ENCODE data around the gene STK32B. TPM values are rescaled to one million over a fixed set of nuclear protein-coding genes. Genes with fewer than 3 reads are reported as not detected.

The STK32B gene
- total and polyA plus RNA-seq, 9 of the 15 experiments (the other 6 are each of a cell fraction or from before 2014, with no cell fraction given), result 0.03 to 0.20 (median 0.07) TPM; not detected in 2

- no peaks in the 10 kb centered on the region for H3K79me2 ChIP-seq (ENCODE audit: control insufficient read depth, insufficient read depth, low read length)
- no peaks in the 10 kb centered on the region for H4K20me1 ChIP-seq (replicated peaks; ENCODE audit: control insufficient read depth, insufficient read depth, low read length)
- no peak overlapping the region for H3K4me2 ChIP-seq (ENCODE audit: insufficient read depth, low read length)
- H3K9me3 ChIP-seq (replicated peaks; ENCODE audit: control insufficient read depth, insufficient read depth, low read depth, low read length), result no peaks in the 10 kb centered on the region
- ATAC-seq, result no peak
- CTCF ChIA-PET (ENCODE audit: low intra/inter-chr PET ratio), result interaction anchor here (0.5 kb wide), 1 partner anchor 12 kb away, joined by 3 read pairs; no protein-coding TSS in a partner anchor
- H3K9me1 ChIP-seq (ENCODE audit: control insufficient read depth, insufficient read depth, low read length), result no peaks in the 10 kb centered on the region
- in situ Hi-C loops (cut with MboI) (no loop called here), intact Hi-C loops (cut with micrococcal nuclease) (no loop called here)
- H3K4me3 ChIP-seq, result no peak overlapping the region
- H3K36me3 ChIP-seq (ENCODE audit: control insufficient read depth, insufficient read depth, low read length), result no peaks in the 10 kb centered on the region
- H3K4me1 ChIP-seq (replicated peaks in 1 of 2; ENCODE audit: control insufficient read depth in 2 of 2, insufficient read depth in 2 of 2, low read length in 2 of 2), result no peaks in the 10 kb centered on the region
- POLR2A ChIA-PET, result no interaction called here
- no peak for FAIRE-seq
- BruUV-seq (replicated peaks), result no TSS peak
- H2AFZ ChIP-seq (ENCODE audit: low read depth, low read length), result no peak overlapping the region
- DNase-seq (ENCODE audit: extremely low read depth in 1 of 4, low spot score in 3 of 4), result no peak
- H3K27ac ChIP-seq (ENCODE audit: extremely low read depth, low read depth, low read length), result no peak overlapping the region
- H3K27me3 ChIP-seq (ENCODE audit: control insufficient read depth in 2 of 2, insufficient read depth in 2 of 2, low read length in 2 of 2), result no peaks in the 10 kb centered on the region; a peak in 1 of 5 replicates
- TF ChIP-seq ZNF699 (CRISPR knock-in tag; IDR thresholded peaks at IDR 0.05; ENCODE audit: insufficient replicate concordance) (no peak), RAD51 (IDR thresholded peaks at IDR 0.05; ENCODE audit: borderline replicate concordance, low read depth) (0 out of 2 replicates have a peak, but pooled peaks have one; percentile 9)
- TF ChIP-seq, protein P1, sequence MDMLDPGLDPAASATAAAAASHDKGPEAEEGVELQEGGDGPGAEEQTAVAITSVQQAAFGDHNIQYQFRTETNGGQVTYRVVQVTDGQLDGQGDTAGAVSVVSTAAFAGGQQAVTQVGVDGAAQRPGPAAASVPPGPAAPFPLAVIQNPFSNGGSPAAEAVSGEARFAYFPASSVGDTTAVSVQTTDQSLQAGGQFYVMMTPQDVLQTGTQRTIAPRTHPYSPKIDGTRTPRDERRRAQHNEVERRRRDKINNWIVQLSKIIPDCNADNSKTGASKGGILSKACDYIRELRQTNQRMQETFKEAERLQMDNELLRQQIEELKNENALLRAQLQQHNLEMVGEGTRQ (CRISPR knock-in tag; IDR thresholded peaks at IDR 0.05), result 0 out of 2 replicates have a peak, but pooled peaks have one; percentile 21
- under 1% methylated on average over 14 of the region's 14 CpGs for WGBS (ENCODE audit: insufficient coverage, low coverage, missing lambda C conversion rate)
- no peak overlapping the region for H3K9ac ChIP-seq (ENCODE audit: insufficient read depth in 1 of 2, low read depth in 2 of 2, low read length in 2 of 2)
These were observed 335.6 kb downstream of the STK32B start for GRCh38 chr4:5386921-5387320.

DNA sequence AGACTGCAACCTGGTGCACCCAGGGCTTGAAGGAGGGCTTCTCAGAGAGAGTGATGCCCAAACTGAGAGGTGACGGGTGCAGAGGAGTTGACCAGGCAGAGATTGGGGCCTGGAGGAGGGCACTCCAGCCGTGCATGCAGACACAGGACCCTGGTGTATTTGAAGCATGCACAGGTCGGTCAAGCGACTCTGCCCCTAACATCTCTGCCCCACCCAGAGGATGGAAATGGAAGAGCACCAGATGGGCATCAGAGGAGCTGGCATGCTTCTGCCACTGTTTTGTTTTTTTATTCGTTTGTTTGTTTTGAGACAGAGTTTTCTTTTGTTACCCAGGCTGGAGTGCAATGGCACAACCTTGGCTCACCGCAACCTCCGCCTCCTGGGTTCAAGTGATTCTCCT, 336.2 kb downstream of the STK32B start:
- 3% methylated on average over 6 of the region's 7 CpGs for WGBS (ENCODE audit: insufficient coverage, low coverage, missing lambda C conversion rate)
- POLR2A ChIA-PET, result no interaction called here
- H3K9ac ChIP-seq (ENCODE audit: insufficient read depth in 1 of 2, low read depth in 2 of 2, low read length in 2 of 2), result no peak overlapping the region
- DNase-seq (ENCODE audit: extremely low read depth in 1 of 4, low spot score in 3 of 4), result no peak
- no peaks in the 10 kb centered on the region for H3K4me1 ChIP-seq (replicated peaks in 1 of 2; ENCODE audit: control insufficient read depth in 2 of 2, insufficient read depth in 2 of 2, low read length in 2 of 2)
- no peak overlapping the region for H3K4me3 ChIP-seq
- no peak for ATAC-seq
- no peaks in the 10 kb centered on the region for H3K79me2 ChIP-seq (ENCODE audit: control insufficient read depth, insufficient read depth, low read length)
- CTCF ChIA-PET (ENCODE audit: low intra/inter-chr PET ratio), result no interaction called here
- no peaks in the 10 kb centered on the region; a peak in 1 of 5 replicates for H3K27me3 ChIP-seq (ENCODE audit: control insufficient read depth in 2 of 2, insufficient read depth in 2 of 2, low read length in 2 of 2)
- no TSS peak for BruUV-seq (replicated peaks)
- in situ Hi-C loops (cut with MboI), result no loop called here
- H4K20me1 ChIP-seq (replicated peaks; ENCODE audit: control insufficient read depth, insufficient read depth, low read length), result no peaks in the 10 kb centered on the region
- H3K9me1 ChIP-seq (ENCODE audit: control insufficient read depth, insufficient read depth, low read length), result no peaks in the 10 kb centered on the region
- no peaks in the 10 kb centered on the region for H3K9me3 ChIP-seq (replicated peaks; ENCODE audit: control insufficient read depth, insufficient read depth, low read depth, low read length)
- H3K36me3 ChIP-seq (ENCODE audit: control insufficient read depth, insufficient read depth, low read length), result no peaks in the 10 kb centered on the region
- H2AFZ ChIP-seq (ENCODE audit: low read depth, low read length), result no peak overlapping the region
- no peak for FAIRE-seq
- no peak overlapping the region for H3K27ac ChIP-seq (ENCODE audit: extremely low read depth, low read depth, low read length)
- no peak overlapping the region for H3K4me2 ChIP-seq (ENCODE audit: insufficient read depth, low read length)
- intact Hi-C loops (cut with micrococcal nuclease), result no loop called here
- TF ChIP-seq JUN (IDR thresholded peaks at IDR 0.05; ENCODE audit: borderline replicate concordance, low read depth, low read length) (no peak), JUN (CRISPR knock-in tag; IDR thresholded peaks at IDR 0.05; ENCODE audit: borderline replicate concordance) (no peak), E2F4 (CRISPR knock-in tag; IDR thresholded peaks at IDR 0.05; ENCODE audit: low read depth) (no peak), COPS2 (conservative IDR thresholded peaks at IDR 0.05) (no peak), ZNF583 (CRISPR knock-in tag; IDR thresholded peaks at IDR 0.05) (no peak), ZBED1 (IDR thresholded peaks at IDR 0.05) (no peak), ZNF699 (CRISPR knock-in tag; IDR thresholded peaks at IDR 0.05; ENCODE audit: insufficient replicate concordance) (no peak), RFX5 (IDR thresholded peaks at IDR 0.05; ENCODE audit: low read depth, low read length) (no peak), ZNF57 (CRISPR knock-in tag; IDR thresholded peaks at IDR 0.05) (no peak), ZFPM2 (CRISPR knock-in tag; IDR thresholded peaks at IDR 0.05) (no peak)
- TF ChIP-seq, protein P2, sequence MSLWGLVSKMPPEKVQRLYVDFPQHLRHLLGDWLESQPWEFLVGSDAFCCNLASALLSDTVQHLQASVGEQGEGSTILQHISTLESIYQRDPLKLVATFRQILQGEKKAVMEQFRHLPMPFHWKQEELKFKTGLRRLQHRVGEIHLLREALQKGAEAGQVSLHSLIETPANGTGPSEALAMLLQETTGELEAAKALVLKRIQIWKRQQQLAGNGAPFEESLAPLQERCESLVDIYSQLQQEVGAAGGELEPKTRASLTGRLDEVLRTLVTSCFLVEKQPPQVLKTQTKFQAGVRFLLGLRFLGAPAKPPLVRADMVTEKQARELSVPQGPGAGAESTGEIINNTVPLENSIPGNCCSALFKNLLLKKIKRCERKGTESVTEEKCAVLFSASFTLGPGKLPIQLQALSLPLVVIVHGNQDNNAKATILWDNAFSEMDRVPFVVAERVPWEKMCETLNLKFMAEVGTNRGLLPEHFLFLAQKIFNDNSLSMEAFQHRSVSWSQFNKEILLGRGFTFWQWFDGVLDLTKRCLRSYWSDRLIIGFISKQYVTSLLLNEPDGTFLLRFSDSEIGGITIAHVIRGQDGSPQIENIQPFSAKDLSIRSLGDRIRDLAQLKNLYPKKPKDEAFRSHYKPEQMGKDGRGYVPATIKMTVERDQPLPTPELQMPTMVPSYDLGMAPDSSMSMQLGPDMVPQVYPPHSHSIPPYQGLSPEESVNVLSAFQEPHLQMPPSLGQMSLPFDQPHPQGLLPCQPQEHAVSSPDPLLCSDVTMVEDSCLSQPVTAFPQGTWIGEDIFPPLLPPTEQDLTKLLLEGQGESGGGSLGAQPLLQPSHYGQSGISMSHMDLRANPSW (CRISPR knock-in tag; IDR thresholded peaks at IDR 0.05), result no peak
